GM19468 (cell line): ENCODE results near the gene TMEM229B.
"Not testable (repeated sequence)": the region's sequence is repeated elsewhere in the genome, so short reads cannot be mapped to it uniquely, and the experiment has no call there.

Experiments
- ATAC-seq: cut with Tn5 transposase; IDR thresholded peaks from one replicate; pipeline ENCODE4 v1.9.1; 2021; ENCODE audit warnings: mild to moderate bottlenecking, moderate library complexity, moderate number of reproducible peaks; ENCODE audit not compliant: unreplicated experiment; ENCODE audit errors: extremely low read depth

The TMEM229B gene

DNA sequence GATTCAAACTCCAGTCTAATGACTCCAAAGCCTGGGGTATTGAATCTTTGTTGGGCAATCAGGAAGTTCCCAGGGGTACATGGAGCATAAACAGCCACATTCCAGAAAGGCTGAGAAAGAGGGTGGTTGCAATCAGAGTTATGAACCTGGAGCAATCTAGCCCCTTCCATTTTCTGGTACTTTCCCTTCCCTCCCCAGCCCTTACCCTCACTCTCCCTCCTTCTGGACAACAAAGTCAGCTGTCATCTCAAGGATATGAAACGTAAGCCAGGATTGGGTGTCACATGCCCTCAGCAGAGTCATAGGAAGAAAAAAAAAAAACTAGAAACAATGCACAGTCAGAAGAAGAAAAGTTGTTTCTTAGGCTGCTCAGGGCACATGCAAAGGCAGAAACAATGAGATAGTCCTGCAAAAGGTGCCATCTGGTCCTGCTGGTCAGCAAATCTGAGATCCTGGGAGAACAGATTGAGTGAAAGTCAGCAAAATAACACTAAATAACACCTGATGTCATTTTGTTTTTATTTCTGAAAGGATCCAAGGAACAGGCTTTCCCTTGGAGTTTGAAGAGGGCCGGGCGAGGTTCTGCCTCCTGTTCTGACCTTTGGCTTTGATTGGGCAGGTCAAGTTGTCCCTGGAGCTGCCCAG is 27.1 kb downstream of the TMEM229B start:
- ATAC-seq: no peak

DNA sequence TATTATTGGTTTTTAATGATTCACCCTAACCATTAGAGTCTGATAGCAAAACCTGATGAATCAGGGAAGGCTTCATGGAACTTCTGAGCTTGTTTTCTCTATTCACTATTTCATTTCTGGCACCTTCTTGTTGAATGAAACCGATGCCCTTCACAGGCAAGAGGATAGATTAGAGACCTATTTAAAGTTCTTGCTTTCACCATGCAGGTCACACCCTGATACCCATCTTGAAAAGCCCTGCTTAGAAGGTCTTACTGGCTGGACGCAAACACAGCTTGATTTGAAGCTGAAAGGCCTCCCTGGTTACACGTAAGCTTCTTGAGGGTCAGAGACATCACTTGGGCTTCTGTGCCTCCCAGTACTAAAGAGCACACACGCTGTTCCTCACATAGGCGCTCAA is 29.2 kb downstream of the TMEM229B start:
- no peak for ATAC-seq

DNA sequence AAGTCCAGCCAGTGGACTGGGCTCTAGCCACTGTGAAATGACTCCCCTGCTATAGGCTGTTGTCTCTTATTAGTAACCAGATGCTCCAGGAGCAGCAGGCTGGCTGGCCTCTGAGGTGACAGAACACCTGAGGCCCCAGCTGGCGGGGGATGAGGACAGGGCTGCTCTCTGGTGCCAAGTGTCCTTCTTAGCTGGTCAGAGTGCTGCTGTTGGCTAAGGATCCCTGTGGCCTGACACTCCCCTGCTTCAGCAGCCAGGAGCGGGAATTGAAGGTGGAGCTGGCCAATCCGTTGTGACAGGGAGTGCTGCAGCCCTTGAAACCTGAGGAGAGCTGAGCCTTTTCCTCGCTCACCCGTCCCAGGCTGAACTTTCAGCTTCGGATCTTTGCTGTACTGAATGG is 30.7 kb downstream of the TMEM229B start:
- ATAC-seq: no peak

DNA sequence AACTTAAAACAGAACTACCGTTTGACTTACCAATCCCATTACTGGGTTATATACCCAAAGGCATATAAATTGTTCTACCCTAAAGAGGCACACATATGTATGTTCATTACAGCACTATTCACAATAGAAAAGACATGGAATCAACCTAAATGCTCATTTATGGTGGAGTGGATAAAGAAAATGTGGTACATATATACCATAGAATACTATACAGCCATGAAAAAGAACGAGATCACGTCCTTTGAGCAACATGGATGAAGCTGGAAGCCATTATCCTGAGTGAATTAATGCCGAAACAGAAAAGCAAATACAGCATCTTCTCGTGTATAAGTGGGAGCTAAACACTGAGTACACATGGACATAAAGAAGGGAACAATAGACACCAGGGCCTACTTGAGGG is 31.8 kb downstream of the TMEM229B start:
- no peak for ATAC-seq

DNA sequence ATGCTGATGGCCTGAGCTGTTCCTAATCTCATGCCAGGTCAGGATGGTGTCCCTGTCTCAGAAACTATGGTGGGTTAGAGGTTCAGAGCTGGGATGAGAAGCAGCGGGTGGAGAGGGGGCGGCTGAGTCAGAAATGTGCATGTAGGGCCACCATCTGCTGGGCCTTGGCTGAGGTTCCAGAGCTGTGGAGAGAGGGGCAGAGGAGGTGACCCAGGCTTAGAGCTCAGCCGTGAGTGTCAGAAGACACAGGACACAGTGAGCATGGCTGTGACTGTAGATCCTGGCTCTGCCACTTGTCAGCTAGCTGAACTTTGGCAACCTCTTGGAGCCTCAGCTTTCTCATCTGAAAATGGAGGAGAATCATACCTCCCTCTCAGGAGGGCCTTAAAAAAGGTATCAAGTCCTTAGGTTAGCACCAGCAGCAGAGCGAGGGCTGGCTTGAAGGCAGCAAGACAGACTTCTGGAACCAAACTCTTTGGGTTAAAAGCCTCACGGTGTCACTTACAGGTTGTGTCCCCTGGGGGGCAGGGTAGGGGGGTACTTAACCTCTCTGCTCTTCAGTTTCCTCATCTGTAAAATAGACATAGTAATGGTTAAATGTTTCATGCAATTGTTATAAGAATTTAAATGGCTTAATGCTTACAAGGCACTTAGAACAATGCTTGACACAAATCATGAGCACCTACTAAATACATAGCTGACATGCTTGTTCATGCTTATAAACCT is 34.8 kb downstream of the TMEM229B start:
- no peak for ATAC-seq

DNA sequence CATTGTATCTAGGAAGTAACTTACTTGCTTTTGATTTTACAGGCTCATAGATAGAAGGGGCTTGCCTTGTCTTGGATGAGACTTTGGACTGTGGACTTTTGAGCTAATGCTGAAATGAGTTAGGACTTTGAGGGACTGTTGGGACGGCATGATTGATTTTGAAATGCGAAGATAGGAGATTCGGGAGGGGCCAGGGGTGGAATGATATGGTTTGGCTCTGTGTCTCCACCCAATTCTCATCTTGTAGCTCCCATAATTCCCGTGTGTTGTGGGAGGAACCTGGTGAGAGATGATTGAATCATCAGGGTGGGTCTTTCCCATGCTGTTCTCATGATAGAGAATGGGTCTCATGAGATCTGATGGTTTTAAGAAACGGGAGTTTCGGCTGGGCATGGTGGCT is 36.9 kb downstream of the TMEM229B start:
- ATAC-seq: not testable (repeated sequence)

DNA sequence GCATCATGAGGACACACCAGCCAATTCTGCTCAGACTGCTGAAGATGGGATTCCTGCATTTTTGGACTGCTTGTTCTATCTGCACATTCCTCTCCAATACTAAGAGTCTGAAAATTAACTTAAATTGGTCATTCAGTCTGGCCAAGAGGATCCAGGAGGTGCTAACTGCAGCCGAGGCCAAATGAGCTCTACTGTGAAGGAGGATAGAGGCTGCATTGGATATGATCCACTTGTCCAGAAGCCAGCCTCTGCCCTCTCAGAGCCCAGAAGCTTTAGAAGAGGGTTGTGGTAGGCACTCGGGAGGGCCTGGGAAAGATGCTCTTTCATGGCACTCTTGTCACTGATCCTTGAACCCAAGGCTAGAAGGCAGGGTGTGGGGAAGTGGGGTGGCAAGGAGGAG is 39.4 kb downstream of the TMEM229B start:
- ATAC-seq: no peak

DNA sequence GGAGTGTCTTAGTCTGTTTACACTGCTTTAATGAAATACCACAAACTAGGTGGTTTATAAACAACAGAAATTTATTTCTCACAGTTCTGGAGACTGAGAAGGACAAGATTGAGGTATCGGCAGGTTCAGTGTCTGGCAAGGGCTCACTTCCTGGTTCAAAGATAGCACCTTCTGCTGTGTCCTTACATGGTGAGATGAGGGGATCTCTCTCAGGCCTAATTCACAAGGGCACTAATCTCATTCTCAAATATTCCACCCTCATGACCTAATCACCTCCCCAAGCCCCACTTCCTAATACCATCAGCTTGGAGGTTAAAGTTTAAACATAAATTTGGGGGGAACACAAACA is 41.5 kb downstream of the TMEM229B start:
- no peak for ATAC-seq

DNA sequence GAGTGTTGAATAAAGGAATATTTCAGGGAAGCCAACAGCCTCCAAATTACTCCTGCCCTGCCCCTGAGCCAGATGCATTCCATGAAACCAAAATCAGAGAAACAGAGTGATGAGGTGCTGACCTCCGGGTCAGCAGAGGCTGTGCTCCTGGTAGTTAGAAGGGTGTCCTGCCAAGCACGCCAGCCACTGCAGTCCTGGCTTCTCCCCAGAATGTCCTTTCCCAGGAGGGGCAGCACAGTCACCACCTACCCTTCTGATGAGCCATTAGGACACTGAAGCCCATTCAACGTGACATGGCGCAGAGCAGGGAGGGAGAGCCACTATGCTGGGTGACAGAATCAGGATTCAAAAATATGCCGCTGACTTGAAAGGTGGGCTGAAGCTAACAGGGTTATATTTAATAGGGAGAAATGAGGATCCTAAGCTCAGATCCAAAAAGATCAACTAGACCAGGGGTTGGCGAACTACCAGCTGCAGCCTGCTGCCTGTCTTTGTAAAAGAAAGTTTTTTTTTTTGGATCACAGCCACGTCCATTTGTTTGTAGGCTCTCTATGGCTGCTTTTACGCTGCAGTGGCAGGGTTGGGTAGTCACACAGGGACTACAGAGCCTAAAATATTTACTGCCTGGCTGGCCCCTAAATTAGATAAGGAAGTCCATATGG is 42.0 kb downstream of the TMEM229B start:
- ATAC-seq: no peak

DNA sequence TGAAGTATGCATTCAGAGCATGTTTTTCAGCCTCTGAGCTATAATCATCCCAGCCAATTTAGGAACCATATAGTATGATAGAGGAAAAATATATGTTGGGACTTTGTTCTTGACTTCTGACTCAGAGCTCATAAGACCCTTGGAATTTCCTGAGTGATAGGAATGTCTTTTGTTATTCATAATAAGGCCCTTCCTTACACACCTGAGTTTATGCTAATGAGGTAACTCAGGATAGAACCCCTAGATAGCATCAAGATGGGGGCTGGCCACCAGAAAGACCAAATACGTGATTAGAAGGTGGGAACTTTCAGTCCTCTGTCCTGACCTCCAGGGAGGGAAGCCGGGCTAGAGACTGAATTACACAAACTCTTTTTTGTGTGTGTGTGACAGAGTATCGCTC is 44.1 kb downstream of the TMEM229B start:
- ATAC-seq: no peak

DNA sequence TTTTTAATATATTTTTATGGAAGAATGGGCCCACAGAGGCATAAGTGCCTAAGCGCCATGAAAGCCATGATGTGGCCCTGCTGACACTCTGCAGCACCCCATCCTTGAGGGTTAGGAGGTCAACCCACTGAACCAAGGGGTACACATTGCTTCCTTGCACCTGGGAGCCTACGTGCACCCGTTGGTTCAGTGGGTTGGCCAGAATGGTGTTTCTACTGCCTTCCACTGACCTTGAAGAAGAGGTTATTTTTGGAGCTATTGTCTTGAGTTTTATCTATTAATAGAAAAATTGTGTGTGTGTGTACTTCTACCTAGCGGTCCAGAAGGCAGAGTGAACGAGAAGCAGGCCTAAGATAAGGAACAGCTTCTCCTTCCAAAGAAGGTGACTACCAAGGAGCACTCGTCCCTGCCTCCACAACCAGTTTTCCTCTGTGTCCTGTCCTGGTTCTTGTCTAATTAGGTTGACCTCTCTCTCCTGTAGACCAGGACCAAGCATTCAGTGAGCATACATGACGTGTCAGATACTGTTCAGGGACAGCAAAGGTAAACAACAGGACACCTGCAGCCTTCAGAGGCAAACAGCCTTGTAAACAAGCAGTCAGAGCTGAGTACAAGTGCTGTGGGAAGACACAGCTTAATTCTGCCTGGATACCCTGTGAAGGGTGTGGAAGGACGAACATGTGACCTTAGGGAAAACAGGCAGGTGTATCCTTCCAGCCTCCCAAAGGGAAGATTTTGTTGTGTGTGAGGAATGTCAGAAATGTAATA is 46.2 kb downstream of the TMEM229B start:
- no peak for ATAC-seq

DNA sequence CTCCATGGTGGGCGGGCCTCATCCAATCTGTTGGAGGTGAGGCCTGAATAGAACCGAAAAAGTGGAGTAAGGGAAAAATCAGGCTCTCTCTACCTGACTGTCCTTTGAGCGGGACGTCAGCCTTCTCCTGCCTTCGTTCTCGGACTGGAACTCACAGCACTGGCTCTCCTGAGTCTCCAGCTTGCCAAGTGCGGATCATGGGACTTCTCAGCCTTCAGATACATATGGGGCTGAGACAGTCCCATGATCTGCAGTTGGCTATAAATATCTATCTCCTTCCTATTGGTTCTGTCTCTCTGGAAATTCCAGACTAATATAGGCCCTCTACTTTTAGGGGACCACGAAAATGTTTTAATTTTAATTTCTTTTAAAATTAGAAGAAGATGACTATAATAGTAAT is 46.8 kb downstream of the TMEM229B start:
- ATAC-seq: no peak

DNA sequence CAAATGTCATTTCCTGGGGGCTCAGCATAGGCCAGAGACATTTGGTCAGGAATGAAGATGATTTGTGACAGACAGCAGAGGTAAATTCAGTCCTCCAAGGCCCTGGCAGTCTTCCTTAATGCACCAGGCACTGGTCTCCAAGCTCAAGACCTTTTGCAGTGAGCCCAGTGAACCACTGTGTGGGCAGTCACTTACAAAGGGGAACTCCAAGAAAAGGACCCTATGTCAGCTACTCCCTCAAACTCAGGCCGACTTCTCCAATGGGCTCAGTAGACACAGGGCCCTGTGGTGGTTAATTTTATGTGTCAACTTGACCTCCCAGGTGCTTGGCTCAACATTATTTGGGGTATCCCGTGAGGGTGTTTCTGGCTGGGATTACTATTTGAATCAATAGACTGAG is 47.3 kb downstream of the TMEM229B start:
- ATAC-seq: no peak

DNA sequence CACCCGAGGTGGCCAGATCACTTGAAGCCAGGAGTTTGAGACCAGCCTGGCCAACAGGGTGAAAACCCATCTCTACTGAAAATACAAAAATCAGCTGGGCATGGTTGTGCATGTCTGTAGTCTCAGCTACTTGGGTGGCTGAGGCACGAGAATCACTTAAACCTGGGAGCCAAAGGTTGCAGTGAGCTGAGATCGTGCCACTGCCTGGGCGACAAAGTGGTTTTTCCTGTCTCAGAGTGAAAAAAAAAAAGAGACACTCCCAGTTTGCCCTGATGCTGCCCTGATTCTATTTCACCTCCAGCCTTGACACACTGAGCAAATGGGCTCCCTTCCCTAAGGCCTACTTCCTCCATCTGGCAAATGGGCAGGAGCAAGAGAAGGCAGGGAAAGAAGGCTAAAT is 48.0 kb downstream of the TMEM229B start:
- no peak for ATAC-seq

DNA sequence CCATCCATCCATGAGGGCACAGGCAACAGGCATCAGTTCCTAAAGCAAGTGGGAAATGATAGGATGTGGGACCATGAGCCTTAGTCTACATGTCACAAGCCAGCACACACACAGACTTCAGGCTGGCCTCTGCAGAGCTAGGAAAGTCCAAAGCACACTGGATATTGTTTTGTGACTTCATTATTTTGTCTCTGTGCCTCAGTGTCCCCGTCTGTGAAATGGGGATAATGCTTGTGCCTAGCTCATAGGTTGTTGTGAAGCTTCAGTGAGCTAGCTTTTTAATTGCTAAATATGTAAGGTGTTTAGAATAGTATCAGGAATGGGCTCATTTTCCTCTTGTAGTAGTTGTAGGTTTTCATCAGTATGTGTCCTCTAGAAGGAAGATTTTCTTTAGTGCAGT is 49.6 kb downstream of the TMEM229B start:
- no peak for ATAC-seq

DNA sequence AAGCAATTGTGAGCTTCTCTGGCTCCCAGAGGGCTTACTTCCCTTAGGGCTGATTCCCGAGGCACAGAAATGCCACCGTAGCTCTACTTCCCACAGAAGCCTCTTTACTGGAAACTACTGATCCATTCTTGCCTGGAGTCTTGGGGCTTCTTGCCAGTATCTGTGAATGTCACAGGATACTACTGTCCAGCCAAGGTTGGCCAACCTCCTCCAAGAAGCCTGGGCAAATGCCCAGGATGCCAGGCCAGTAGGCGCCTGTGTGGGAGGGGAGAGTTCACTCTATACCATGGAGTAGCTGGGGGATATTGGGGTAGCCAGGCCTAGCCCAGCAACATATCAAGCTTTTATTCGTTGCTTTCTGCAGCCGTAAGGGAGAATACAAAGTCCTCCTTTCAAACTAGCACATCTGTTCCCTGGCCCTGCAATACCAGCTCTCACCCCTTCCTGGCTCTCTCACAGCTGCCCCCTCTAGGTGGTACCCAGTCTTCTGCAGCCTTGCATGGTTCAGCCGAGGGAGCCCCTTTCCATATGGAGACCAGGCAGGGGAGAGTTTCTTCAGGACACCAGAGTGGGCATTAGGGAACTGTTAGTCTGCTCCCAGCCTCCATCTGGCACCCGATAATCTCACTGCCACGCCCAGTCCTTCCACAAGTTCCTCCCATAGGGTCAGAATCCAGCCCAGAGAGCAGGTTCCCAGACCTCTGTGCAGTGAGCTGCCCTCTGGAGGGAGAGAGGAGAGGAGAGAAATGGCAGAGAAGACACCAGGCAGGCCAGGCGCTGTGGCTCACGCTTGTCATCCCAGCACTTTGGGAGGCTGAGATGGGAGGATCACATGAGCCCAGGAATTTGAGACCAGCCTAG is 52.3 kb downstream of the TMEM229B start:
- no peak for ATAC-seq

DNA sequence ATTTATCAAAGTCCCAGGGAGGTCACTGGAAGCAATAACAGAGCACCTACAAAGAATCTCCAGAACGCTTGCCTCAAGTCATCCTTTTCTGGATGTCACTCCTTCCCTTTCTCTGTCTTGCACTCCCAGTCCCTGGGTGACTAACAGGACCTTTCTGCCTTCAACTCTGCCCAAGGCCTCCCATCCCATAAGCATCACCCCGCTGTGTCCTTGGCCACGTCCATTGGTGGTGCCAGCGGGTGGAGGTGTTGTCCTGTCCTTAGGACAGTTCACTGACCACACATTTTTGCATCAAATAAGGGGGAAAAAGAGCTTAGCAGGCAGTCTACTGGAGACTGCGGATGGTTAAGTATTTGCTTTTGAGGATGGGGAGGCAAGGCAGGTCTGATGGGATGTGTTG is 52.9 kb downstream of the TMEM229B start:
- ATAC-seq: no peak

DNA sequence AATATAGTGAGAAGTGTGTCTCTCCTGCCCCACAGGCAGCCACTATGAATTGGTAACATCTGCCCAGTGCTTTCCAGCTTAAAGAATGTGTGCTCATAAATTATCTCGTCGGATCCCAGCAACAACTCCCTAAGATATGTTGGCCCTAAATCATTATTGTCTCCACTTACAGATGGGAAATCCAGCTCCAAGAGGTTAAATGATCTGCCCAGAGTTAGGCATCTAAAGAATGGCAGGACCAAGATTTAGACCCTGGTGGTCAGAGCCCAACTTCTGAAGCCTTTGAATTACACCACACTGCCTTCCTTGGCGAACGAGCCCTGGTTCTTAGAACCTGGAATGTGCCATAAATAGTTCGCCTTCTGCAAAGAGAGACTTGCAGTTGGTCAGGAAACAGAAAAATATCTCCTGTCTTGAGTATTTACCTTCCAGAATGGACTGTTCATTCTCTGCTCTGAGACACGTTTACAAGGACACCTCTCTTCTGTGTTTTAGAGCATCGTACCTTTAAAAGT is 56.4 kb downstream of the TMEM229B start:
- no peak for ATAC-seq

DNA sequence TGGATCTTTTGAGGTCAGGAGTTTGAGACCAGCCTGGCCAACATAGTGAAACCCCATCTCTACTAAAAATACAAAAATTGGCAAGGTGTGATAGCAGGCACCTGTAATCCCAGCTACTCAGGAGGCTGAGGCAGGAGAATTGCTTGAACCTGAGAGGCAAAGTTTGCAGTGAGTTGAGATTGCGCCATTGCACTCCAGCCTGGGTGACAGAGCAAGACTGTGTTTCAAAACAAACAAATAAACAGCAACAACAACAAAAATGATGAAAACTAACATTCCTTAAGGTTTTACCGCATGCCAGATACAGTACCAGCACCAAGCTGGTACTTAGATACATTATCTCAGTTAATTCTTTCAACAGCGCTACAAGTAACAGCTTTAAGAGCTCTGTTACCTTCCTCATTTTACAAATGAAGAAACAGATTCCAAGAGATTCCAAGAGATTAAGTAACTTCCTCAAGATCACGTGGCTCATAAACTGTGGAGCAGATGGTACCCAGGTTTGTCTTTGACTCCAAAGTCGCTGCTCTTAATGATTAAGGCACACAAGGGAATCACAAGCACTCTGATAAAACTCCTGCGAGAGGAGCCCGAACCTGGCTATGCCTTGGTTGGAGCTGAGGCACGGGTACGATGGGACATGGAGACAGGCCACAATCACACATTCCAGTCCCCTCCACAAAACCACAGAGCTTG is 58.9 kb downstream of the TMEM229B start:
- no peak for ATAC-seq
